Activated naive CD8-positive, alpha-beta T cell treated with anti-CD3 and anti-CD28 coated beads, Interleukin-2, amount 10 ng/mL, durations not matched to agents 7 days and 5 days (primary cell): ENCODE measurements around the gene PSME4. TPM values are rescaled to one million over a fixed set of nuclear protein-coding genes. Genes with fewer than 3 reads are reported as not detected.
"Not testable (repeated sequence)": the region's sequence is repeated elsewhere in the genome, so short reads cannot be mapped to it uniquely, and the experiment has no call there.

Experiments
- ATAC-seq: fragments of 150-1000 bp; cut with Tn5 transposase; one replicate; pipeline ENCODE4 v1.10.0; 2021; ENCODE audit warnings: low read depth, moderate library complexity
- POLR2A ChIA-PET: fragments of 350-600 bp; sonication (Branson Sonifier 250); formaldehyde crosslinking; loops from one replicate; lab custom pipeline; 2021; ENCODE audit warnings: antibody characterized with exemption; lab: Charles Lee
- DNase-seq: peaks from one replicate; pipeline ENCODE4 v3.0.0; 2021
- H3K27ac Mint-ChIP-seq: one replicate; pipeline ENCODE4 v1.8.0; 2022; ENCODE audit warnings: mild to moderate bottlenecking, mixed read lengths
- H3K27me3 Mint-ChIP-seq: one replicate; pipeline ENCODE4 v1.8.0; 2022; ENCODE audit warnings: mild to moderate bottlenecking, moderate library complexity, mixed read lengths
- H3K36me3 Mint-ChIP-seq: one replicate; pipeline ENCODE4 v1.8.0; 2021; ENCODE audit warnings: mild to moderate bottlenecking, mixed read lengths
- H3K4me1 Mint-ChIP-seq: one replicate; pipeline ENCODE4 v1.8.0; 2021; ENCODE audit warnings: mixed read lengths
- H3K4me3 Mint-ChIP-seq: one replicate; pipeline ENCODE4 v1.8.0; 2022; ENCODE audit warnings: mild to moderate bottlenecking, moderate library complexity, mixed read lengths
- H3K9me3 Mint-ChIP-seq: one replicate; pipeline ENCODE4 v1.8.0; 2021; ENCODE audit warnings: mixed read lengths
- total RNA-seq, 2 experiments: library from RNA; stranded (reverse); gene quantifications; one replicate each; pipeline ENCODE4 v1.2.3, GENCODE V29; 2021

The PSME4 gene
- total RNA-seq, 2 experiments from 2014 or later = 52.6 to 54.2 TPM

DNA sequence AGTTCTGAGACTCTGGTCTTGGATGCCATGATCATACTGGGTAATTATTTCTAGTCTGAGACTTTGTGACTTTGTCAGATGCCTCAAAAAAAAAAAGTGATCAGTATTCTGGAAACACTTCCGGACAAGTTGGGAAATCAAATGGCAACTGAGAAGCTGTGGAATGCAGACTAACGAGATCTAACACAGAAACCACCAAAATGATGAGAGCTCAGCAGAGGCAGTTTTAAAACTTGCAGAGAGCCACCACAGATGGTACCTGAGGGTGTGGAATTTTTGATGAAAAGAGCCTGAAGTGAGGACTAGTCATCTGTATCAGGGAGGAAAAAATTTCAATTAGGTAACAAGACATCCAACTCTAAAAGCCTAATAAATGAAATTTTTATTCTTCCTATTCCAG is 105.5 kb downstream of the PSME4 start:
- no peak overlapping the region for H3K27ac Mint-ChIP-seq
- DNase-seq (no peak), ATAC-seq (no peak)
- no peaks in the 10 kb centered on the region for H3K27me3 Mint-ChIP-seq
- H3K4me3 Mint-ChIP-seq = no peak overlapping the region
- POLR2A ChIA-PET = no interaction called here
- no peaks in the 10 kb centered on the region for H3K9me3 Mint-ChIP-seq
- peaks cover 18% of the 10 kb centered on the region for H3K36me3 Mint-ChIP-seq
- no peaks in the 10 kb centered on the region for H3K4me1 Mint-ChIP-seq

DNA sequence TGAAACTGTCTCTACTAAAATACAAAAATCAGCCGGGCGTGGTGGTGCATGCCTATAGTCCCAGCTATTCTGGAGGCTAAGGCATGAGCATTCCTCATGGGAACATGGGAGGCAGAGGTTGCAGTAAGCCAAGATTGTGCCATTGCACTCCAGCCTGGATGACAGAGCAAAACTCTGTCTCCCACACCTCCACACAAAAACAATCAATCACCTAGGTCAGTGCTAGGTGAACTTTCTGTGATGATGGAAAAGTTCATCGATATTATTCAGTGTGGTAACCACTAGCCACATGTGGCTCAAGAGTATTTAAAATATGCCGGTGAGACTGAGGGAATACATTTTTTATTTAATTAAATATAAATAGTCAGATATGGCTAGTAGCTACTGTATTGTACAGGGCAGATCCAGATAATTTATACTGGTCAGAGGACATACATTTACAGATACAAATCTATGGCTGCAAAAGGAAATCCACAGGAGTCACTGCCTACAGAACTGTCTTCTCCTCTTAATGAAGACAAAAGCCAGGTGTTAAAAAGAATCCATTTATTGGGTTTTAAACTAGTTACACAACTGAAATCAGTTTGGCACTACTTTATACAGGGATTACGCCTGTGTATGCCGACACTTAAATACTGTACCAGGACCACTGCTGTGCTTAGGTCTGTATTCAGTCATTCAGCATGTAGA is 107.1 kb downstream of the PSME4 start:
- no peaks in the 10 kb centered on the region for H3K9me3 Mint-ChIP-seq
- no peaks in the 10 kb centered on the region for H3K27me3 Mint-ChIP-seq
- H3K36me3 Mint-ChIP-seq = peaks cover 18% of the 10 kb centered on the region
- ATAC-seq (no peak), DNase-seq (no peak)
- POLR2A ChIA-PET = no interaction called here
- H3K4me1 Mint-ChIP-seq = no peaks in the 10 kb centered on the region
- H3K4me3 Mint-ChIP-seq = no peak overlapping the region
- H3K27ac Mint-ChIP-seq = no peak overlapping the region

DNA sequence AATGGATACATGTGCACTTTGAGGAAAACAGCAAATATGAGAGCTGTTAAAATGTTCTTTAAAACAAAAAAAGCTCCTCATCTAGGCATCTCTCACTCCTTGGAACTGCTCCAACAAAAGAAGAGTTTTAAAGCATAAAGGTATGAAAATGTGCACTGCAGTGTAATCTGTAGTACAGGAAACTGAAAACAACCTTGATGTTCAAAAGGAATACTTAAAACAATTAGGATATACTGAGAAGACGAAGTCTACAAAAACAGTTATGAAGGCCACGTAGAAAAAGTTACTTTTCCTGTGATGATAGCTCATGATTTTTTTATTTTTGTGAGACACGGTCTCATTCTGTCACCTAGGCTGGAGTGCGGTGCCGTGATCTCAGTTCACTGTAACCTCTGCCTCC is 109.0 kb downstream of the PSME4 start:
- H3K9me3 Mint-ChIP-seq = no peaks in the 10 kb centered on the region
- ATAC-seq = no peak
- peaks cover 20% of the 10 kb centered on the region for H3K36me3 Mint-ChIP-seq
- DNase-seq = no peak
- H3K27me3 Mint-ChIP-seq = no peaks in the 10 kb centered on the region
- H3K4me3 Mint-ChIP-seq = no peak overlapping the region
- H3K4me1 Mint-ChIP-seq = no peaks in the 10 kb centered on the region
- no peak overlapping the region for H3K27ac Mint-ChIP-seq
- POLR2A ChIA-PET = no interaction called here

DNA sequence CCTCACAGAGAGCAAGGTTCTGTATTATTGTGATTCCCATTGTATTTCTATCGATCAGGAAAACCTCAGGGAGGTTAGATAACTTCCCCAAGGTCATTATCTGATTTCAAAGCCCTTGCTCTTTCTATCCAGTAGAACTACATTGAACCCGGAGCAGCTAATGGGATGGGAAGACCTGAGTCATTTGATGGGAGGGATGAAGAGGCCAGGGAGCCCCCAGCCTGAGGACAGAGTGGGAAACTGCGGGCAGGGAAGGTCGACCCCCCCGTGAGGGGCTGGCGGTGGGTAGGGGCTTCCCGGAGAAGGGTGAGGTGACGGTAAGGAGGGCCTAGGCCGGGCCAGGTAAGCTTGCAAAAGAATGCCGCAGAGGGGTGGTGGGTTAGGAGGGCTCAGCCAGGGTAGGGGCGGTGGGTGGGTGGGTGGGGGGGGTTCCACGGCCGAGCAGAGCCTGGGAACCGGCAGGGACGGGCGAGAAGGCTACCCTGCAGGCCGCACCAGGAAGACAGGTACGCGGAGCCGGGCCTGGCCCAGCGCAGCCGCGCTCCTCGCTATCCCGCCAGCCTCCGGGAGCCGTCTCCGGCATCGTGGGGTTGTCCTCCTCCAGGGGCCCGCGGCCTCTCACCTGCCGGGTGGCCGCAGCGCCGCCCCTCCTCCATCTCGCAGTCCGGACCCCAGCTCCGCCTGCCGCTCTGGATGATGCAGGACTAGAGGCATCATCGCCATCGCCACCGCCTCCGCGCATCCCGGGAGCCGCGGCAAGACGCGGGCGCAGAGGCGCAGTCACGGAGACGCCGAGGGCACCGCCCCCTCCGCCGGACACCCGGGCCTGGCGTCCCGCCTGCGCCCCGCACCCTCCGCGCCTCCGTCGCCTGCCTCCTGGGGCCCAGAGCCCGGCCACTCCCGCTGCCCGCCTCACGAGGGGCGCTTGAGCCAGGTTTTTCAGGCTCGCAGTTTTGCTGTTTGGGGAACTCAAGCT is 111.3 kb downstream of the PSME4 start, which contains the start of gene GPR75:
TSS of gene GPR75 (minus strand) at position 762 of the 976 bp plus-strand sequence. CDS start 5,211 bp downstream, outside the sequence.
- Mint-ChIP-seq H3K4me1 (no peaks in the 10 kb centered on the region), H3K9me3 (no peaks in the 10 kb centered on the region), H3K27ac (no peak within 1 kb of the TSS)

DNA sequence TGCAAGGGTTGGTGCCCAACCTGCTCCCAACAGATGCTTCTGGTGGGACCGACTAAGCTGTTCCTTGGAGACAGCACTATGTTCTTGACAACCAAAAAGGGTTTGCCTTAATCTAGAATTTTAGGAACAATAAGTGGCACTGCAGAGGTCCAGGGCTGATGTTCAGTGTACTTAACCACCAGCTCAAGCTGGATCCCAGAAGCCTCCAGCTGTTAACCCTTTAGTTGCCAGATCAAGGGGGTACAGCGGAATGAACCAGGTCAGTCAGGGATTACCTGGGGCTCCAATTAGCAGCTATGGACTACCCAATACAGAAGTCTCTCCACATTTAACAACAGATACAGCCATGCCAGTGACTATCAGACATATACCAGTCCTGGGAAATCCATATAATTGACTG is 114.5 kb downstream of the PSME4 start:
- Mint-ChIP-seq H3K36me3 (peaks cover 20% of the 10 kb centered on the region), H3K27ac (no peak overlapping the region), H3K27me3 (no peaks in the 10 kb centered on the region), H3K4me1 (no peaks in the 10 kb centered on the region), H3K9me3 (no peaks in the 10 kb centered on the region), H3K4me3 (no peak overlapping the region)
- POLR2A ChIA-PET = no interaction called here
- ATAC-seq (no peak), DNase-seq (no peak)

More for the DNA sequence above, 111.3 kb downstream of the PSME4 start, which contains the start of gene GPR75:
- ATAC-seq (no peak), DNase-seq (no peak)
- POLR2A ChIA-PET = no interaction called here
- peaks cover 6% of the 10 kb centered on the region for H3K36me3 Mint-ChIP-seq
- no peaks in the 10 kb centered on the region for H3K27me3 Mint-ChIP-seq
- no peak within 1 kb of the TSS for H3K4me3 Mint-ChIP-seq

DNA sequence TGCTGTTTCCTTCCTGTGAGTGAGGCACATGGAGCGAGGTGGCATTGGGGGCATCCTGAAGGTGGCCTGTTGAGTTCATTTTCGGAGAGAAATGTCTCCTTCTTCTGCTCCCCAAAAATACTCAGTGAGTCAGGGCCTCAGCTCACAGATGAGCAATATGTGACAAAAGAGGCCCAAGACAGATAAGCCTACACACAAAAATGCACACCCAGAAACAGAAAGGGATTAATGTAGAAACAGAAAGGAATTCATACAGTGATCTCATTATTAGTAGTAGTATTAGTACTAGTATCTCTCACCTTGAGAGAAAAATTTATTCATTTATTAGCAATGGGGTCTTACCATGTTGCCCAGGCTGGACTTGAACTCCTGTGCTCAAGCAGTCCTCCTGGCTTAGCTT is 116.1 kb downstream of the PSME4 start:
- no peak overlapping the region for H3K4me3 Mint-ChIP-seq
- DNase-seq (no peak), ATAC-seq (no peak)
- no peak overlapping the region for H3K27ac Mint-ChIP-seq
- POLR2A ChIA-PET = no interaction called here
- peaks cover 20% of the 10 kb centered on the region for H3K36me3 Mint-ChIP-seq
- no peaks in the 10 kb centered on the region for H3K9me3 Mint-ChIP-seq
- no peaks in the 10 kb centered on the region for H3K27me3 Mint-ChIP-seq
- no peaks in the 10 kb centered on the region for H3K4me1 Mint-ChIP-seq

DNA sequence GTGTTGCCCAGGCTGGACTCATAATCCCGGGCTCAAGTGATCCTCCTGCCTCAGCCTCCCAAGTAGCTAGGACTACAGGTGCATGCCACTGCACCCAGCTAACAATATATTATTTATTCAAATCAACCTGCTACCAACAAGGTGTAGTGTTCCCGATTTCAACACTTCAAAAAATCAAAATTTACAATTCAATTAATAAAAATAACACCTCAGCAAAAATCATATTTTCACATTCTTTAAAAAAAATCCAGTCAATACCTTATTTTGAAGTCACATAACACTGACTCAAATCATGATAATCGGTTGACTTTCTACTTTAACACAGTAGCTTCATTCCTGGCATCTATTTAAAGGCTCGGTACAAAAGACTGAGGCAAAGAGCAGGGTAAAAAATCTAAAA is 118.3 kb downstream of the PSME4 start:
- Mint-ChIP-seq H3K4me3 (no peak overlapping the region), H3K36me3 (peaks cover 23% of the 10 kb centered on the region), H3K4me1 (no peaks in the 10 kb centered on the region), H3K27me3 (no peaks in the 10 kb centered on the region), H3K9me3 (no peaks in the 10 kb centered on the region), H3K27ac (no peak overlapping the region)
- ATAC-seq (no peak), DNase-seq (no peak)
- POLR2A ChIA-PET = no interaction called here

DNA sequence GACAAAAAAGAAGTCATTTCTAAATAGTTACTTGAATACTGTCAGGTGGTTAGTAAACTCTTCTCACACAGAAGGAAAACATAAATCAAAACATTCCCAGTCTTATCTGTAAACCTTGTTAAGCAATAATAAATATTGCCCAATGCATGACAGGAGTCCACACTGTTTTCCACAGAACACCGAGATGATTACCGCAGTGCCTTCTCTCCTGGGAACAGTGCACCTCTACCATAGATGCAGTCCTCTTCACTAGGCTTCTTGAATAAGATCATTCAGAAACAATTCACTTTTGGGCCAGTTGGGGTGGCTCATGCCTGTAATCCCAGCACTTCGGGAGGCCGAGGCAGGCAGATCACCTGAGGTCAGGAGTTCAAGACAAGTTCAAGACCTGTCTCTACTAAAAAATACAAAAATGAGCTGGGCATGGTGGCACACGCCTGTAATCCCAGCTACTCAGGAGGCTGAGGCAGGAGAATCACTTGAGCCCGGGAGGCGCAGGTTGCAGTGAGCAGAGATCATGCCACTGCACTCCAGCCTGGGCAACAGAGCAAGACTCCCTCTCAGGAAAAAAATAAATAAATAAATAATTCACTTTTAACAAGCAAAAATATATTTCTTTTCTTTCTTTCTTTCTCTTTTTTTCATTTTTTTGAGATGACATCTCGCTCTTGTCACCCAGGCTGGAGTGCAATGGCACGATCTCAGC is 119.6 kb downstream of the PSME4 start:
- H3K9me3 Mint-ChIP-seq, H3K27me3 Mint-ChIP-seq, DNase-seq, H3K4me1 Mint-ChIP-seq, POLR2A ChIA-PET, H3K27ac Mint-ChIP-seq, ATAC-seq, H3K4me3 Mint-ChIP-seq: not testable (repeated sequence)
- peaks cover 20% of the 10 kb centered on the region for H3K36me3 Mint-ChIP-seq

DNA sequence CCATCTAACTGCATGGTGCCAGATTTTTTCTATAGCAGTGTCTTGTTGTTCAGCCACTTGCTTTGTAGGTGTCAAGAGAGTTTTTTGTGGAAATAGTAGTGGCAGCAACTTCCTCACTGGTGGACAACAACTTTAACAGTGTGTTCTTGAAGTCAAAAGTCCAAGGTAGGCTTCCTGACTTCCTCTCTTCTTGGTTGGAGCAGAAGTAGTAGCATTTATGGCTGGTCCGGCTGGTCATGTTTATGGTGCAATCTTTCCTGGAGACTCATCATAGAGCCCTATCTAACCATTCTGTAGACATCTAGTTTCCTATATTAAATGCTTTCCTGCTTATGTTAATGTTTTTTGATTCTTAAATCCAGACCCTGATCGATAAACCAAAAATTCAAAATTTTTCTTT is 122.7 kb downstream of the PSME4 start:
- no peak for DNase-seq
- H3K27ac Mint-ChIP-seq = no peak overlapping the region
- H3K4me1 Mint-ChIP-seq = peaks cover 2% of the 10 kb centered on the region
- POLR2A ChIA-PET = no interaction called here
- no peak overlapping the region for H3K4me3 Mint-ChIP-seq
- H3K36me3 Mint-ChIP-seq = peaks cover 8% of the 10 kb centered on the region
- no peak for ATAC-seq
- H3K27me3 Mint-ChIP-seq = no peaks in the 10 kb centered on the region
- H3K9me3 Mint-ChIP-seq = no peaks in the 10 kb centered on the region

DNA sequence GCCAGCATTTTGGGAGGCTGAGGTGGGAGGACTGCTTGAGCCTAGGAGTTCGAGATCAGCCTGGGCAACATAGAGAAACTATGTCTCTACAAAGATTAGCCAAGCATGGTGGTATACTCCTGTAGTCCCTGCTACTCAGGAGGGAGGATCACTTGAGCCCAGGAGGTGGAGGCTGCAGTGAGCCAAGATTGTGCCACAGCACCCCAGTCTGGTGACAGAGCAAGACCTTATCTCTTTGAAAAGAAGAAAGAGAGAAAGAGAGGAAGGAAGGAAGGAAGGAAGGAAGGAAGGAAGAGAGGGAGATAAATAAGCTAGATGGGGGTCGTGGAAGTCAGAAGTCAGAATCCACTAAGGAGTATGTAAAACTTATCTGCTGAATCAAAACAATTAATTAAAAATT is 127.2 kb downstream of the PSME4 start:
- no peak overlapping the region for H3K27ac Mint-ChIP-seq
- no peaks in the 10 kb centered on the region for H3K9me3 Mint-ChIP-seq
- H3K27me3 Mint-ChIP-seq = peaks cover 2% of the 10 kb centered on the region
- H3K36me3 Mint-ChIP-seq = peaks cover 6% of the 10 kb centered on the region
- H3K4me1 Mint-ChIP-seq = peaks cover 4% of the 10 kb centered on the region
- ATAC-seq (no peak), DNase-seq (no peak)
- POLR2A ChIA-PET = no interaction called here
- H3K4me3 Mint-ChIP-seq = no peak overlapping the region

DNA sequence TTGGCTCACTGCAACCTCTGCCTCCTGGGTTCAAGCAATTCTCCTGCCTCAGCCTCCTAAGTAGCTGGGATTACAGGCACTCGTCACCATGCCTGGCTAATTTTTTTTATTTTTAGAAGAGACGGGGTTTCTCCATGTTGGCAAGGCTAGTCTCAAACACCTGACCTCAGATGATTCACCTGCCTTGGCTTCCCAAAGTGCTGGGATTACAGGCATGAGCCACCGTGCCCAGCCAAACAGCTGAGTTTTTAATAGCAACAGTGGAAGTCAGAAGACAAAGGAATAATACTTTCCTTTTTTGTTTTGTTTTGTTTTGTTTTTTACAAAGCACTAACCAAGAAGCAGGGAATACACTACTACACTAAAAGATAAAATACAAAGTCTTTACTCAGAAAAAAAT is 127.9 kb downstream of the PSME4 start:
- DNase-seq (no peak), ATAC-seq (no peak)
- Mint-ChIP-seq H3K4me3 (no peak overlapping the region), H3K4me1 (peaks cover 4% of the 10 kb centered on the region), H3K9me3 (no peaks in the 10 kb centered on the region), H3K36me3 (peaks cover 2% of the 10 kb centered on the region), H3K27me3 (peaks cover 2% of the 10 kb centered on the region), H3K27ac (no peak overlapping the region)
- POLR2A ChIA-PET = no interaction called here

DNA sequence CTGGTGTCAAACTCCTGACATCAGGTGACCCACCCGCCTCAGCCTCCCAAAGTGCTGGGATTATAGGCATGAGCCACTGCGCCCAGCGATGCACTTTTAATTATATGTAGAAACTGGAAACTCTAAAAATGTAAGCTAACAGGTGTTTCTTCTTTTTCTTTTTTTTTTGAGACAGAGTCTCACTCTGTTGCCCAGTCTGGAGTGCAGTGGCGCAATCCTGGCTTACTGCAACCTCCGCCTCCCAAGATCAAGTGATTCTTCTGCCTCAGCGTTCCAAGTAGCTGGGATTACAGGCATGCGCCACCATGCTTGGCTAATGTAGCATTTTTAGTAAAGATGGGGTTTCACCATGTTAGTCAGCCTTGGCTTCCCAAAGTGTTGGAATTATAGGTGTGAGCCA is 129.1 kb downstream of the PSME4 start:
- not testable (repeated sequence) for H3K4me3 Mint-ChIP-seq, H3K9me3 Mint-ChIP-seq, H3K4me1 Mint-ChIP-seq, H3K36me3 Mint-ChIP-seq, ATAC-seq, DNase-seq, H3K27me3 Mint-ChIP-seq, H3K27ac Mint-ChIP-seq
- POLR2A ChIA-PET = interaction anchor here (0.6 kb wide), 1 partner anchor 19 kb away, joined by 4 read pairs; no protein-coding TSS in a partner anchor

DNA sequence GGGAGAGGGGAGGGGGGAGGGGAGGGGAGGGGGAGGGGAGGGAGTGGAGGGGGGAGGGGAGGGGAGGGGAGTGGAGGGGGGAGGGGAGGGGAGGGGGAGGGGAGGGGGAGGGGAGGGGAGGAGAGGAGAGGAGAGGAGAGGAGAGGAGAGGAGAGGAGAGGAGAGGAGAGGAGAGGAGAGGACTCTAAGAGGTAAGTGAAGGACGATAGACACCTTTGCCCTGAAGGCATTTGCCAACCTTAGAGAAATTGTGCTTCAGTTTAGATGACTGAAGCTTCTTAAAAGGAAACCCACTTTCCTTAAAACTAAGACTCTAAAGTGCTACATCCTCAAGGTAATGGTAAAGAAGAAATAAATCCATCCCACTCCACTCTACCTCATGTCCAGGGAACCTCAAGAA is 130.2 kb downstream of the PSME4 start:
- POLR2A ChIA-PET = no interaction called here
- no peak for ATAC-seq

More for the DNA sequence above, 130.2 kb downstream of the PSME4 start:
- H3K4me1 Mint-ChIP-seq = peaks cover 4% of the 10 kb centered on the region
- no peaks in the 10 kb centered on the region for H3K36me3 Mint-ChIP-seq
- H3K27ac Mint-ChIP-seq = no peak overlapping the region
- H3K27me3 Mint-ChIP-seq = peaks cover 2% of the 10 kb centered on the region
- DNase-seq = no peak
- no peaks in the 10 kb centered on the region for H3K9me3 Mint-ChIP-seq
- no peak overlapping the region for H3K4me3 Mint-ChIP-seq
